HG03103 (cell line): ENCODE results near the gene NRDC.
"Not testable (repeated sequence)": the region's sequence is repeated elsewhere in the genome, so short reads cannot be mapped to it uniquely, and the experiment has no call there.

ENCODE experiments used
- ATAC-seq: cut with Tn5 transposase; IDR thresholded peaks from one replicate; pipeline ENCODE4 v1.9.1; 2021; ENCODE audit warnings: low read depth; ENCODE audit not compliant: unreplicated experiment

The NRDC gene

DNA sequence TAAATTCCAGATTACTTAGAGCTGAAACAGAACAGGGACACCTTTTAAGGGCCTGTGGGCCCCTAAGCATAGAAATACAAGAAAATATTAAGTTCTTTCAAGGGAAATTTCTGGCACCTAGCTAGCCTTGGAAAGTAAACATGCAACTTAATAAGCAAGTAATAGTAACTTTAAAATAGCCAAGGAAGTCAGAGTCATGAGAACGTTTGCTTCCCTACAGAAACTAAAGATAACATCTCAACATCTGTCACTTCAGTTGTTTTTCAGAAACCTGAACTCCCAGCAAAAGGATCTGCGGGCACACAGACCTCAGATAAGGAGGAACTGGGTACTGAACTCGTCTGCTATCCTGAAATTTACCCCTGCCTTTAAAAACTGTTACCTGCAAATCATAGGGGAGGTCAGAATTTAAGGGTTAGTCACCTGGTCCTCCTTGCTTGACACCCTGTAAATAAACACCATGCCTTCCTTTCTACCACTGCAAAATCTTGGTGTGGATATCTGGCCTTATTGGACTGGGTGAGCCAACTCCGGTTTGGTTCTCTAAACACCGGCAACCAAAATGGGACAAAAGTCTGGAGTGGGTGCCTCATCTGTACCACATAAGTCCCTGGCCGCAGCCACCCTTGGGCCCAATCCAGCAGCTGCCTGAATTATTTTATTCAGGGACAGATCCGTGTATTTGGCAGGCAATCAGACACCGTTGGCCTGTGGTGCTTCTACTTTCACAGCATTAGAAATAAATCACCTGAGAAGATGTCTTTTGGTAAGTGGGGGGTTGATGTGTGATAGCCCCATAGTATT is 27.9 kb downstream of the NRDC start:
- ATAC-seq: no peak

DNA sequence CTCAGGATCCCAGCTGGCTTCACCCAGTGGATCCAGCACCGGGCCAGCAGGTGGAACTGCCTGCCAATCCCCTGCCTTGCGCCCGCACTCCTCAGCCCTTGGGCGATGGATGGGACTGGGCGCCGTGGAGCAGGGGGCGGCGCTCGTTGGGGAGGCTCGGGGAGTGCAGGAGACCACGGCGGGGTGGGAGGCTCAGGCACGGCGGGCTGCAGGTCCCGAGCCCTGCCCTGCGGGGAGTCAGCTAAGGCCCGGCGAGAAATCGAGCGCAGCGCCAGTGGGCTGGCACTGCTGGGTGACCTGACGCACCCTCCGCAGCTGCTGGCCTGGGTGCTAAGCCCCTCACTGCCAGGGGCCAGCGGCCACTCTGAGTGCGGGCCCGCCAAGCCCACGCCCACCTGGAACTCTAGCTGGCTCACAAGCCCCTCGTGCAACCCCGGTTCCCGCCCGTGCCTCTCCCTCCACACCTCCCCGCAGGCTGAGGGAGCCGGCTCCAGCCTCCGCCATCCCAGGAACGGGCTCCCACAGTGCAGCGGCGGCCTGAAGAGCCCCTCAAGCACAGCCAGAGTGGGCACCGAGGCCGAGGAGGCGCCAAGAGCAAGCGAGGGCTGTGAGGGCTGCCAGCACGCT is 31.1 kb downstream of the NRDC start:
- ATAC-seq: no peak

DNA sequence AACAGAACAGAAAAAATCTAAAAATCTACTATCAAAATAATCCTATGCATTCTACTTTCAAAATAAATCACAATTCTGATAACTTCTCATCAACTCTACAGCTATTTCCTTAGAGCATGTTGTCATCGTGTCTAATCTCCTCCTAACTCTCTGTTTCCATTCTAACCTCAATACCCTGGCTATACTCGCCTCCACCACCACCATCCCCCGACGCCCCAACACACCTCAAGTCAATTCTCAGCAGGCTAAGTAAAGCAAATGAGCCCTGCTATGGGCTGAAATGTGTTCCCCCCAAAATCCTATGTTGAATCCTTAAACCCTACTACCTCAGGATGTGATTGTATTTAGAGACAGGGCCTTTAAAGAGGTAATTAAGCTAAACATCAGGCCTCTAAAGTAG is 34.6 kb downstream of the NRDC start:
- no peak for ATAC-seq

DNA sequence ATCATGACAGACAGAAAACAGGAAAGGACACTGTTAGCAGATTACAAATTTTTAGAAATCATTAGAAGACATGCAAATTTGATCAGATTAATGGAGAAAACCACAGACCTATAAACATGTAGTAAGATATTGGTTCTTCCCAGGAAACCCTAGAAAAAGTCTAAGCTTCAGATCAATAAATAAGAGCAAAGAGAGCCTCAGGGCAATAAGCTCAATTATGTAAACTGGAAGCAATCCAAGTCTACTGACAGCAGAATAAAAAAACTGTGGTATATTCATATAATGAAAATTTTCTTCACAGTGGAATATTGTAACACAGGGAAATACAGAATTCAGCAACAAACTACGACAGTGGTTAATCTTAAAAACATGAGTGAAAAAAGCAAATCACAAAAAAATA is 36.3 kb downstream of the NRDC start:
- ATAC-seq: no peak

DNA sequence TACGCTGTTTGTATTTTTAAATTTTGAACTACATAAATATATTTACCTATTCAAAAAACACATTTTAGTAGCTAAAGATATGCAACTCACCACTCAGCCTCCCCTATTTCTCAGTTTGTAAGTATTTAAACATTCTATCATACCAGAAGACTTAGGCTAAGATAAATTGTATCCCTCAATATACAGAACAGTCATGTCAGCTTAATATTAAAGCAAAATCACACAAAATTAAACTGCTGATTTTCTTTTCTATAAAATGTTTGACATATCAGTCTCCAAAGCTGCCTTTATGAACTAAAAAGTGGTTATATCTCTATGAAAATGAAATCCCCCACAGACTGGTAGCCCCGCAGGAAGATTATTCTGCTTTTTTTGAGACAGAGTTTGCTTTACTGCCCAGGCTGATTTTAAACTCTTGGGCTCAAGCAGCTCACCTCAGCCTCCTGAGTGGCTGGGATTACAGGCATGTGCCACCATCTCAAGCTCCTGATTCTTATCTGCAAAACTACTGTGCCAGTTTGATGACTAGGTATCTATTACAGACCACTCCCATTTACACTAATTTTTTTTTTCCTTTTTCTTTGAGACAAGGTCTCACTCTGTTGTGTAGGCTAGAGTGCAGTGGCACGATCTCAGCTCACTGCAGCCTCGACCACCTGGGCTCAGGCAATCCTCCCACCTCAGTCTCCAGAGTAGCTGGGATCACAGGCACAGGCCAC is 37.6 kb downstream of the NRDC start:
- no peak for ATAC-seq

DNA sequence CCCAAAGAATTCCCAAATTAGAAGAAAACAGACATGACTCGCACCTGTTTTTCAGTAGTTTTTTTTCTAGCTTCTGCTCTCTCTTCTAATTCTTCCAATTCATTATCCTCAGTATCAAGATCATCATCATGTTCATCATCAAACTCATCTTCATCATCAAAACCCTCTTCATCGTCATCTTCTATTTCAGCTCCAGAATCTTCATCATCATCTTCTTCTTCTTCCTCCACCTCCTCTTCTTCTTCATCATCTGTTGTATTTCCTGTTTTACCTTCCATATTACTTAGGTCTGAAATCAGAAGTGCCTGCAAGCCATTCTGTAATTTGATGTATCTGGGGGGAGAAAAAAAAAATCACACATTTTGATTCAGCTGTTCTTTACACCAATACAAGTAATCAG is 38.3 kb downstream of the NRDC start:
- no peak for ATAC-seq

DNA sequence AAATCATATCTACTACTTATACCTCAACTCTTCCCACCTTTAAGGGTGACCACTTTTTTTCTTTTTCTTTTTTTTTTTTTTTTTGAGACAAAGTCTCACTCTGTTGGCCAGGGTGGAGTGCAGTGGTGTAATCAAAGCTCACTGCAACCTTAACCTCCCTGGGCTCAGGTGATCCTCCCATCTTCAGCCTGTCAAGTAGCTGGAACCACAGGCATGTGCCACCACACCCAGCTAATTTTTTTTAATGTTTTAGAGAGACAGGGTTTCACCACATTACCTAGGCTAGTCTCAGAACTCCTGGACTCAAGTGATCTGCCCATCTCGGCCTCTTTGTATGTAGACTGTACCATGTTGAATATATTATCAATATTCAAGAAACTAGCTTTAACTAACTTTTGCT is 39.4 kb downstream of the NRDC start:
- ATAC-seq: no peak

DNA sequence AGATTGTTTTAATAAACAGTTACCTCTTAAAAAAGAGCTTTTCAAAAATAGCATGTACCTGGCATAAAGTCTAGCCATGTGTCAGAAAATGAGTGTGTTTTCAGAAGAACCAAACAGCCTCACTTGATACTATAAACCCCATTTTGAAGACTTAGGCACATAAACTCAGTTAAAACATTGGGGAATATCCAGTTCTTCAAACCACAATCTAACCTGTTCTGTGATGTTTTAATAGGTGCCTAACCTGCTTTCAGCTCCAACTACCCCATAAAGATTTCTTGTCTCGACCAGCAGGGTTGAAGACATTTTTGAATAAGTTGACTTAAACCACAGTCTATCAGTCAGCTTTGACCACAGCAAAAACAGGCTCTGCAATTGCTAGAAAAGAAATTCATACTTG is 41.3 kb downstream of the NRDC start:
- no peak for ATAC-seq

DNA sequence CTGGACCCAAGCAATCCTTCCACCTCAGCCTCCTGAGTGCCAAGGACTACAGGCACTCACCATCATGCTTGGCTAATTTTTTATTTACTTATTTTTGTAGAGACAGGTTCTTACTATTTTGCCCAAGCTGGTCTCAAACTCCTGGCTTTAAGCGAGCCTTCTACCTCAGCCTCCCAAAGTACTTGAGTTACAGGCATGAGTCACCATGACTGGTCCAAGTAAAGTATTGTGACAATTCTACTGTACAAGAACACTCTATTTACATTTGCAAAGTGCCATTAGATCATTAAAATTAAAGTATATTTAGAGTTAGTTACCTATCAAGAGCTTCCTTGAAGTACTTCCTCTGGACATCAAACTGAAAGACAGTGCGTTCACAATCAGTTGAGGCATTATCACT is 44.8 kb downstream of the NRDC start:
- no peak for ATAC-seq

DNA sequence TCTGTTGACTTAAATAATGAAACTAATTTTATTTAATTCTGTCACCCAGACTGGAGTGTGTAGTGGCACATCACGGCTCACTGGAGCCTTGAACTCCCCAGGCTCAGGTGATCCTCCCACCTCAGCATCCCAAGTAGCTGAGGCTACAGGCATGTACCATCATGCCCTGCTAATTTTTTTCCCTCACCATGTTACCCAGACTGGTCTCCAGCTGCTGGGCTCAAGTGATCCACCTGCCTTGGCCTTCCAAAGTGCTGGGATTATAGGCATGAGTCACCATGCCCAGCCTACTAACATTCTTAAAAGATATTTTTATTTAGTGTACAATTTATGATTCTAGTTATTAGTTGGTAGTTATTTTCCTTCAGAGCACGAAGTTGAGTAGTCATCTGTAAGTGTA is 49.5 kb downstream of the NRDC start:
- no peak for ATAC-seq

DNA sequence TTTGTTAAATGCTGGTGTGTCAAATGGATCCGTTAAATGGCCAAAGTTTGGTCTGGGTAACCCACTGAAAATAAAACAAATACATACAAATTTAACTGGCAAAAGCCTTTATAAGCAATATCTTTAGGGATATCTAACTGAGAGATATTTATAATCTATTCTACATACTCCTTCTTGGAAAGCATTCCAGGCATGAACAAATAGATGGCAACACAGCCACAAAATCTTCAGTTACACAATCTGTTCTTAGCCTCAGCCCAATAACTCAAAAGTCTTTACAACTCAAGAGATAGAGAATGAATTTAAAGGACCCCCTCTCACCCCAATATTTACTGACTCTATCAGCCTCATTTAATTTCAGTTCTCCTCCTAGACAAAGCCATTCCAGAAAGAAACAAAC is 58.7 kb downstream of the NRDC start:
- no peak for ATAC-seq

DNA sequence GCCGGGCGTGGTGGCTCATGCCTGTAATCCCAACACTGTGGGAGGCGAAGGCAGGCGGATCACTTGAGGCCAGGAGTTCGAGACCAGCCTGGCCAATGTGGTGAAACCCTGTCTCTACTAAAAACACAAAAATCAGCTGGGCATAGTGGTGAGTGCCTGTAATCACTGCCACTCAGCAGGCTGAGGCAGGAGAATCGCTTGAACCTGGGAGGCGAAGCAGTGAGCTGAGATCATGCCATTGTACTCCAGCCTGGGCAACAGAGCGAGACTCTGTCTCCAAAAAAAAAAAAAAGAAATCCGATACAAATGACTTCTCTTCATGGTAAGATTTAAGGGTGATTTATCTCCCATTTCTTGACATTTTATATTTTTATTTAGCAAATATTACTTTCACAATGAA is 59.5 kb downstream of the NRDC start:
- not testable (repeated sequence) for ATAC-seq

DNA sequence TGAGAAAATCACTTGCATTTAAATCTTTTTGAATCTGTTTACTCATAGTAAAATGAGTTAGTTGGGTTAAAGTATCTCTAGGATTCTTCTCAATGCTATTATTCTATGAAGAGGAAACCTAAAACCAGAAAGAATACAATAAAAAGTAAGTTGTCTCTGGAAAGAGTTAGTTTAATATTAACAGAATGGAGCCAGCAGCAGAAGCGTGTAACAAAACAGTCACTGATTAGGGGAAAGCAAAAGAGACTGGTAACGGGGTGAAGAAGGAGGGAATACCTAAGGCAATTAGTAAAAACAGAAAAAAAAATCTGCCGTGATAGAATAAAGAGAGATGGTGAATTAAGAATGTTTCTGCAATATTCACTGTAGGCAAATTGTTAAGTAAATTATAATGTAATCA is 60.0 kb downstream of the NRDC start:
- ATAC-seq: no peak

DNA sequence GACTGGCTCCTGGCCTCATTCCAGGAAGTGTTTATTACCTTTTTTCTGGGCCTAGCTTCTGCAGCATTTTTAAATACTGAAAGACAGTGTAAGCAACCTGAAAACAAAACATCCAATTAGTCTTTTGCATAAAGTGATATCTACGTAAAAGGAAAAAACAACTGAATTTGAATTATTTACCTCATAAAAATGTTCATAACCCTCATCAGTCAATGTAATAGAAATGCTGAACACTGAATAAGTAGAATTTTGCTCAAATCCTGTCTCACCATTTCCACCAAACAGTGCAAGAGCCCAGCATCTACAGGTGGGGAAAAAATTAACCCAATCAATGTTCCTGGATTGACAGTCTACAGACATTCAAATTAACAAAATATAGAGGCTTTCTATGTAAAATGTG is 64.0 kb downstream of the NRDC start:
- ATAC-seq: no peak

DNA sequence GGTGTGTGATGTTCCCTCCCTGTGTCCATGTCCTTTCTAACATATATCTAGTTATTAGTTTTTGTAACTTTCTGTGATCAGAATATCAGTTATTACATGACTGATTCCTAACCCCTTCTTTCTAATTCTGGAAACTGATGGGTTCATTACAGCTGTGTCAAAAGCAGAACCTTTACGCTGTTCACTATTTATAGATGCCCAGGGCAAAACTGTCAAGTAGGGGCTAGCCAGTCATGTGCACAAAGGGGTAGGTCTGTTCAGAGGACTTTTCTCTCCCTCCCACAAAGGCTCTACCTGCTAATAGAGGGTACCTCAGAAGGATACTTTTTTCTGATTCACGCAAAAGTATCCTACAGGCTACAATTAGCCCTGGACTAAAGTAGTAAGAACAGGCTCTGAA is 79.2 kb downstream of the NRDC start:
- ATAC-seq: peak; percentile 51

DNA sequence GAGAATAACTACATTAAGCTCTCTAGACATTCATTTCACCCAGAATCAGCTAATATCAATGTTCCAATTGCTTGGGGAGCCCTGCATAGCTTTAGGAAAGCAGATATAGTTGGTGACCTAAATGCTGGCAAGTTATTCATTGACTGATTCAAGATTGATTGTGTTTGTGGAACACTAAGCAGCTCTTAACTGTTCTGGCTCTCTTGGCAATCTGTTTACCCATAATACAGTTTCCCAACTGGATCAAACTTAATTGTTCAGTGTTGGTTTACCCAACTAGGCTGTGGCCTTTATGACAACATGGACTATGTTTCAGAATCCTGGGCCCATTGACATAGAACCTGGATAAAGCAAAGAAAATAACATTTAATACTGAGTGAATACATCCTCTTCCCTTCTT is 83.7 kb downstream of the NRDC start:
- no peak for ATAC-seq

DNA sequence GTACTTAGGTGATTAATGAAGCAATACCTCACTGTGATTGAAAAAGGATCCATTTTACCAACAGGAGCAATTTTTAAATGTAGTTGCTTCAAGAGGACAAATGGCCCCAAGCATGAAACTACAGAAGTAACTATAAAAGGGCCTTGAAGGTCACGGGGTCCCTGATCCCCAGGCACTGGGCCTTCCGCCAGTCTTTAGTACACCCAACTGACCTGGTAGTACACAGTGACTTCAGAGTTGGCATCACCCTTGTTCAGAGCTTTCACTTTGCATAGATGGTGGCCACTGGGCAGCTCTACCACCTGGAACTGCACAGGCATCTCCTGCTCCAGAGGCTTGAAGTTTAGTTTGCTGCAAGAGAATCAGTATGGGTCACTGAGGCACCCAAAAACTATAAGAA is 84.3 kb downstream of the NRDC start:
- no peak for ATAC-seq

DNA sequence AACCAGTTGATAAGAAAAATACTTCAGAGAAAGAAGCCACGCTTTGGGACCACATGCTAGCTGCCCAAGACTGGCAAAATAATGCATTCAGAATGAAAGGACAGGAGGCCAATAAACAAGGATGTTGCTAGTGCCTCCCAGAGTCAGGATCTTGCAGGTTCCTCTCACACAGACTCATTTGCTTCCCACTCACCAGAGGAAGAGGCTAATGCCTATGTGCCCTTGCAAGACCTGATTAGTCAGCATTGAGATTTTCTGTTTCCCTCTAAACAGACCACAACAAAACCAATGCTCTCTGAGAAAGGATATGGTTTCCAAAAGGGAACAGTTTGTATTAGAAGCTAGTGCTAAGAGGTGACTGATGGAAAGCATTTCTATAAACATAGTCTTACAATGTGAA is 85.7 kb downstream of the NRDC start:
- ATAC-seq: no peak

DNA sequence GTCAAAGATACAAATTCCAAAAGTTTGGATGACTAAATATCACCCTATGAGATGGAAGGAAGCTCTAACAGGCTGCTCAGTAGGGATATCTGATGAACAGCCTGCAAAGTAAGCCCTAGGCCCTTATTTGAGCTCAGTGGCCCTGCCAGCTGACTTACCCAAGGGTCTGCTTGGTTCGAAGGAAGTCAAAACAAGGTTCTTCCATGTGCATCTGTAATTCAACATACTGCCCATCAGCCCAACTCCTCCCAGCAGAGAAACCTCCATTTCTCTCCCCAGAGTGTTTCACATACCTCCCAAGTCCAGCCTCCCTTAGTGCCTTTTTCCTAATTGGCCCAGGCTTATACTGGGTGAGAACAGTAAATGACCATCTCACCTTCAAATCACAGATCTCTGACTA is 86.6 kb downstream of the NRDC start:
- no peak for ATAC-seq

DNA sequence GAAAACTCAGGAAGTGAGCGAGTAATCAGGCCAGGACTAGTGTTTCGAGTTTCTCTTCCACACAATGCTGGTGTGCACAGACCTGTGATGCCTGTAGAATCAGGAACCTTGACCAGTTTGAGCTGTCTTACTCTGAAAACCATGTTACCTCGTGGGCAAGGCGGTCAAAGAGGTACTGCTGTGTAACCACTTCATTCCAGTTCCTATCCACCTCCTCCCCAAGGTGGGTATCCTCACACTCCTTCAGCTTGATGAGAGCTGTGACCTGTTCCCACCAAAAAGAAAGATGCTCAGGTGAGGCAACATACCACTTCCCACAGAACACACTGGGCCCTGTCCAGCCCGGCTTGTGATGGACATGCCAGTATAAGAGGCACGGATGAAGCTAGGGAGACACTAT is 88.1 kb downstream of the NRDC start:
- ATAC-seq: no peak

DNA sequence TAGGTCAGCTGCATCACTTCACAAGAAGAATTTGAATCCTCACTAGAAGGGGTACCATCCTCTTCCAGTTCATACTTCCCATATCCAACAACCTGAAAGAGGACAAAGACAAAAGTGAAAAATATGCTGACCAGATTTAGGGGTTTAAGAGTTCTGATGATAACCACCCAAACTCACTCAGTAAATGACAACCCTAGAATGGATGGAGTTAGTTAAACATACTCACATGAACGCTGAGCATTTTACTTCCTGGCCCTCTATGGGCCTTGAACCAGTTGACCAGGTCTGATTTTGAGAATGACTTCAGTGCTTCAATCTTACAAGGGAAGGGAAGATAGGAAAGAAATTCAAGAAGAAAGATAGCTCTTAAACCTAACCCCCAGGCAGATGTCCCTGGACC is 89.2 kb downstream of the NRDC start:
- no peak for ATAC-seq

DNA sequence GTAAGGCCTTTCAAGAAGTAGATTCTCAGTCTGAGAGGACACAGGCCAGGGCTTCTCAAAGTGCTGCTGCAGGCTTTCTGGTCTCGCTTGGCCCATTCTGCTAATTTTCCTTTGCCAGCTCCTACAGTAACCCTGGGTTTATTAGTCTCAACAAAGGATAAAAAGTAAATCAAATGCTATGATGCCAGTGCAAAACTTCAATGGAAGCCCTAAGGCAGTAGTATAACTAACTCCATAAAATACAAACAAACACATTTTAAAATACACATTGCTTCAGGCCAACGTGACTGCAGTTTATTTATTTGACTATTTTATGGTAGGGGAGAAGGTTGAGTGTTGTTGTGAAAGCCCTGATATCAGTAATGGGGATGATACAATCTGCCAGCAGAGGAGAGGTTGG is 89.6 kb downstream of the NRDC start:
- ATAC-seq: no peak
